ENCODE measurements around the gene S1PR3. TPM values are rescaled to one million over a fixed set of nuclear protein-coding genes. Genes with fewer than 3 reads are reported as not detected.
"Not testable (repeated sequence)": the region's sequence is repeated elsewhere in the genome, so short reads cannot be mapped to it uniquely, and the experiment has no call there.

The S1PR3 gene
- total RNA-seq (ENCODE audit: unreplicated experiment), result 2.9 TPM
- long read RNA-seq, result 0 reads

GRCh38 chr9:88991066-88992034 is at the start of gene S1PR3:
Gene S1PR3, plus strand, starts transcription at chr9:88991468. Its CDS starts 9,733 bp downstream, at chr9:89001201.
- Mint-ChIP-seq H3K4me3 (ENCODE audit: unreplicated experiment) (peak within 1 kb of the TSS; percentile 84), H3K27me3 (ENCODE audit: unreplicated experiment) (peaks cover 4% of the 10 kb centered on the region), H3K9me3 (ENCODE audit: unreplicated experiment) (peaks cover 5% of the 10 kb centered on the region), H3K27ac (ENCODE audit: unreplicated experiment) (no peak within 1 kb of the TSS), H3K4me1 (ENCODE audit: low read depth, unreplicated experiment) (no peaks in the 10 kb centered on the region), H3K36me3 (ENCODE audit: unreplicated experiment) (no peaks in the 10 kb centered on the region)
- no peak for TF ChIP-seq CTCF (IDR thresholded peaks at IDR 0.05; ENCODE audit: partially characterized antibody, unreplicated experiment)
- DNase-seq, result peak; percentile 64

DNA sequence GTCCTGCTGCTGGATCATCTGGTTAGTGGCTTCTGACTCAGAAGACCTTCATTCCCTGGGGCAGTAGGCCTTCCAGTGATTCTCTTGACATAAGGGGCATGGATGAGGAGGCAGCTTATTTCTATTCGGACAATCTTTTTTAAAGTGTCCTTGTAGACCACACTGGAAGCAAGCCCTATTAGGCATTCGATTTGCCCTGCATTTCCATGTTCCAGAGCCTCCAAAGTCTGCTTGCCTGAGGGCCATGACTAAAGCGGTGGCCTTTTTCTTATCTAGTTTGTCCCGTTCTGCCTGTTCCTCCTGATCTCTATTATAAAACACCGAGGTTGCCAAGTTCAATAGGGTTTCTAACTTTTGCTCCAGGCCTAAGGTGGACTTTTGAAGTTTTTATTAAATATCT is 49.7 kb upstream of the S1PR3 start:
- not testable (repeated sequence) for H3K4me1 Mint-ChIP-seq (ENCODE audit: low read depth, unreplicated experiment); H3K27me3 Mint-ChIP-seq (ENCODE audit: unreplicated experiment); H3K9me3 Mint-ChIP-seq (ENCODE audit: unreplicated experiment); H3K36me3 Mint-ChIP-seq (ENCODE audit: unreplicated experiment); DNase-seq; H3K4me3 Mint-ChIP-seq (ENCODE audit: unreplicated experiment); H3K27ac Mint-ChIP-seq (ENCODE audit: unreplicated experiment)

GRCh38 chr9:88942411-88942810 is 48.9 kb upstream of the S1PR3 start:
- Mint-ChIP-seq H3K9me3 (ENCODE audit: unreplicated experiment) (peaks cover 3% of the 10 kb centered on the region), H3K4me1 (ENCODE audit: low read depth, unreplicated experiment) (no peaks in the 10 kb centered on the region), H3K27me3 (ENCODE audit: unreplicated experiment) (no peaks in the 10 kb centered on the region), H3K4me3 (ENCODE audit: unreplicated experiment) (no peak overlapping the region), H3K27ac (ENCODE audit: unreplicated experiment) (no peak overlapping the region), H3K36me3 (ENCODE audit: unreplicated experiment) (no peaks in the 10 kb centered on the region)
- TF ChIP-seq CTCF (IDR thresholded peaks at IDR 0.05; ENCODE audit: partially characterized antibody, unreplicated experiment), result no peak
- no peak for DNase-seq

GRCh38 chr9:88945636-88946333 is 45.5 kb upstream of the S1PR3 start:
- TF ChIP-seq CTCF (IDR thresholded peaks at IDR 0.05; ENCODE audit: partially characterized antibody, unreplicated experiment), result no peak
- H3K27ac Mint-ChIP-seq (ENCODE audit: unreplicated experiment), result no peak overlapping the region
- no peaks in the 10 kb centered on the region for H3K36me3 Mint-ChIP-seq (ENCODE audit: unreplicated experiment)
- peaks cover 3% of the 10 kb centered on the region for H3K27me3 Mint-ChIP-seq (ENCODE audit: unreplicated experiment)
- no peak overlapping the region for H3K4me3 Mint-ChIP-seq (ENCODE audit: unreplicated experiment)
- H3K4me1 Mint-ChIP-seq (ENCODE audit: low read depth, unreplicated experiment), result peaks cover 3% of the 10 kb centered on the region
- no peak for DNase-seq
- peaks cover 5% of the 10 kb centered on the region for H3K9me3 Mint-ChIP-seq (ENCODE audit: unreplicated experiment)

DNA sequence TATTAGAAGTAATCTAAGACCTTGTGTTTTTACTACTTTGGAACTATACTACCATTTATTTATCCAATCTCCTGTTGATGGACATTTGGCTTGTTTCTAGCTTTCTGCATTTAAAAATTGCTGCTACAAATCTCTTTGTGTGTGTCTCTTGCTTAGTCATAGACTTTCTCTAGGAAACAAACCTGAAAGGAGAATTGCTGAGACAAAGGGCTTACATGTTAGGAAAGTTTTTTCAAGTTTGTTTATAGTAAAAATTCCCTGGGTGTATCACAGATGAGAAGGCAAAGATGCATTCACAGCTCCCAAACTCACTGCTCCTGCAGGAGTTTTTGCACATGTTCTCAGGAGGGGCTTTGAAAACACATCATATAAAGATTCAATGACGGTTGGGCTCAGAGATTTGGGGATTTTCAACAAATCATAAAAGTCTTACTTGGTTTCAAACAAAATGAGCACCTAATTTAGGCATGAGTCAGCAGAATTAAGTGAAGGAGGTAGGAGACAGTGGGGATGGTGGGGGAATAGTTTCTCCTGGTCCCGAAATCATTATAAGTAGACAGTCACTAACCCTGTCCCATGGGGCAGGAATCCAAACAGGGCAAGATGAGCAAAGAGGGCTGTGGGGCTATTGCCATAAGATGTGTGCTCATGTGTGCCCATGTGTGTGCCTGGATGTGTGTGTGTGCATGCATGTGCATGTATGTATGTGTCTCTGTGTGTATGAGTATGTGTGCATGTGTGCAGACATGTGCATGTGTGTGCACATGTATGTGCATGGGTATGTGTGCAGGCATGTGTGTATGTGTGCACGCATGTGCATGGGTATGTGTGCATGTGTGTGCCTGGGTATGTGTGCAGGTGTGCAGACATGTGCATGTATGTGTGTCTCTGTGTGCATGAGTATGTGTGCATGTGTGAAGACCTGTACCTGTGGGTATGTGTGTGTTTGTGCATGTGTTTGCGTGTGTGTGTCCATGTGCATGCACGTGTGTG is 43.4 kb upstream of the S1PR3 start:
- peaks cover 5% of the 10 kb centered on the region for H3K9me3 Mint-ChIP-seq (ENCODE audit: unreplicated experiment)
- H3K4me3 Mint-ChIP-seq (ENCODE audit: unreplicated experiment), result no peak overlapping the region
- H3K27ac Mint-ChIP-seq (ENCODE audit: unreplicated experiment), result no peak overlapping the region
- no peaks in the 10 kb centered on the region for H3K36me3 Mint-ChIP-seq (ENCODE audit: unreplicated experiment)
- no peak for TF ChIP-seq CTCF (IDR thresholded peaks at IDR 0.05; ENCODE audit: partially characterized antibody, unreplicated experiment)
- no peak for DNase-seq
- peaks cover 3% of the 10 kb centered on the region for H3K27me3 Mint-ChIP-seq (ENCODE audit: unreplicated experiment)
- H3K4me1 Mint-ChIP-seq (ENCODE audit: low read depth, unreplicated experiment), result peaks cover 3% of the 10 kb centered on the region
